Neuron (in vitro differentiated cells): Measurements from ENCODE around the gene NFKBIB.
"Not testable (repeated sequence)": the region's sequence is repeated elsewhere in the genome, so short reads cannot be mapped to it uniquely, and the experiment has no call there.

Experiments
- H2AFZ ChIP-seq: one replicate; pipeline ENCODE4 v1.6.1; 2013; ENCODE audit warnings: low read depth, mild to moderate bottlenecking, inconsistent platforms, low read length, moderate library complexity
- H3K27me3 ChIP-seq: one replicate; pipeline ENCODE4 v1.6.1; 2013; ENCODE audit warnings: low read length; ENCODE audit not compliant: insufficient read depth
- H3K36me3 ChIP-seq: one replicate; pipeline ENCODE4 v1.6.1; 2013; ENCODE audit warnings: low read length; ENCODE audit not compliant: insufficient read depth
- H3K4me1 ChIP-seq: one replicate; pipeline ENCODE4 v1.6.1; 2013; ENCODE audit warnings: low read length; ENCODE audit not compliant: insufficient read depth
- H3K4me3 ChIP-seq: 2 replicates; pipeline ENCODE4 v1.5.1; 2013; ENCODE audit warnings: mild to moderate bottlenecking, low read length, moderate library complexity
- H3K9me3 ChIP-seq: one replicate; pipeline ENCODE4 v1.6.1; 2013; ENCODE audit warnings: low read length

NFKBIB gene

GRCh38 chr19:38880076-38880881 is 19.5 kb upstream of the NFKBIB start:
- no peak overlapping the region for H3K4me3 ChIP-seq

GRCh38 chr19:38880882-38881609 is 18.7 kb upstream of the NFKBIB start:
- no peaks in the 10 kb centered on the region for H3K4me1 ChIP-seq

More at GRCh38 chr19:38880076-38880881, 19.5 kb upstream of the NFKBIB start:
- Histone ChIP-seq H3K9me3 (no peaks in the 10 kb centered on the region), H3K36me3 (peaks cover 3% of the 10 kb centered on the region), H2AFZ (no peak overlapping the region), H3K4me1 (no peaks in the 10 kb centered on the region), H3K27me3 (no peaks in the 10 kb centered on the region)

DNA sequence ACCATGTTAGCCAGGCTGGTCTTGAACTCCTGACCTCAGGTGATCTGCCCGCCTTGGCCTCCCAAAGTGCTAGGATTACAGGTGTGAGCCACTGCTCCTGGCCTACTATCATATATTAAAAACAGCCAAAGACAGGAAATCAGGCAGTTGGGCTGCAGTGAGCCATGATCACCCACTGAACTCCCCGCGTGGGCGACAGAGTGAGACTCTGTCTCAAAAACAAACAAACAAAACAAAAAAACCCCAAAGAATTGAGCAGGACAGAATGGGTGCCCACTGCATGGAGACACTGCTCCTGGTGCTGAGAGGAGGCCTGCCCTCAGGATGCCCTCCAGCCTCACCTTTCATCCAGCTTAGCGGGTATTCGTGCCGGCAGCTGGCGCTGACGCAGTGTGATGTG is 16.5 kb upstream of the NFKBIB start:
- H3K9me3 ChIP-seq = no peaks in the 10 kb centered on the region
- no peak overlapping the region for H2AFZ ChIP-seq
- H3K36me3 ChIP-seq = peaks cover 3% of the 10 kb centered on the region
- H3K27me3 ChIP-seq = no peaks in the 10 kb centered on the region
- no peaks in the 10 kb centered on the region for H3K4me1 ChIP-seq
- no peak overlapping the region for H3K4me3 ChIP-seq

More at GRCh38 chr19:38880882-38881609, 18.7 kb upstream of the NFKBIB start:
- Histone ChIP-seq H2AFZ (no peak overlapping the region), H3K9me3 (no peaks in the 10 kb centered on the region), H3K4me3 (no peak overlapping the region), H3K36me3 (peaks cover 3% of the 10 kb centered on the region), H3K27me3 (no peaks in the 10 kb centered on the region)

DNA sequence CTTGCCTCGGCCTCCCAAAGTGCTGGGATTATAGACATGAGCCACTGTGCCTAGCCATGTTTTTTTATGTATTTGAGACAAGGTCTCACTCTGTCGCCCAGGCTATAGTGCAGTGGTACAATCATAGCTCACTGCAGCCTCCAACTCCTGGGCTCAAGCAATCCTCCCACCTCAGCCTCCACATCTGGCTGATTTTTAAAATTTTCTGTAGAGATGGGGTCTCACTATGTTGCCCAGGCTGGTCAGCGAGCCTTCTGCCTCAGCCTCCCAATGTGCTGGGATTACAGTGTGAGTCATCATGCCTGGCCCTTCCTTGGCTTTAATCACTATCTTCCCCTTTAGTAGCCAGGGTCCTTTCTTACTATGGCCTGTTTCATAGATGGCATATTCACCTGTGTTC is 15.1 kb upstream of the NFKBIB start:
- not testable (repeated sequence) for H3K36me3 ChIP-seq, H3K27me3 ChIP-seq, H3K4me1 ChIP-seq, H2AFZ ChIP-seq, H3K4me3 ChIP-seq, H3K9me3 ChIP-seq

DNA sequence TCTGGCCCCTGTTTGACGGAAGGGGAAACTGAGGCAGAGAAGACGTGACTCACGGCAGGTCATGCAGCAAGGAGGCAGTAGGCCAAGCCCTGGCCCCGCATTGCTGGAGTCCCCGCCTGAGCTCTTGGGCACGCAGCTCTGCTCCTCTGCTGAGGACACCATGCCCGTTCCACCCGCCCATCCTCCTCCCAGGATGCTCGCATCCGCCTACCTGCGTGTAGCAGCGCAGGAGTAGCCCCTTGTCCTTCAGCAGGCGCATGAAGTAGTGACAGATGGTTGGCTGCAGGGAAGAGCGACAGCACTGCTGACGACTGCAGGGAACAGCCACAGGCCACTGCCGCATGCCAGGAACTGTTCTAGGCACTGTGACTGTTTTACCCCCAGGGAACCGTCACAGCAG is 10.9 kb upstream of the NFKBIB start:
- Histone ChIP-seq H3K9me3 (no peaks in the 10 kb centered on the region), H3K4me3 (no peak overlapping the region), H3K4me1 (no peaks in the 10 kb centered on the region), H3K27me3 (no peaks in the 10 kb centered on the region), H3K36me3 (peaks cover 15% of the 10 kb centered on the region), H2AFZ (no peak overlapping the region)

GRCh38 chr19:38889803-38890202 is 10.0 kb upstream of the NFKBIB start:
- H3K4me1 ChIP-seq = no peaks in the 10 kb centered on the region
- H3K27me3 ChIP-seq = no peaks in the 10 kb centered on the region
- no peaks in the 10 kb centered on the region for H3K9me3 ChIP-seq
- peaks cover 15% of the 10 kb centered on the region for H3K36me3 ChIP-seq
- H2AFZ ChIP-seq = no peak overlapping the region
- H3K4me3 ChIP-seq = no peak overlapping the region

DNA sequence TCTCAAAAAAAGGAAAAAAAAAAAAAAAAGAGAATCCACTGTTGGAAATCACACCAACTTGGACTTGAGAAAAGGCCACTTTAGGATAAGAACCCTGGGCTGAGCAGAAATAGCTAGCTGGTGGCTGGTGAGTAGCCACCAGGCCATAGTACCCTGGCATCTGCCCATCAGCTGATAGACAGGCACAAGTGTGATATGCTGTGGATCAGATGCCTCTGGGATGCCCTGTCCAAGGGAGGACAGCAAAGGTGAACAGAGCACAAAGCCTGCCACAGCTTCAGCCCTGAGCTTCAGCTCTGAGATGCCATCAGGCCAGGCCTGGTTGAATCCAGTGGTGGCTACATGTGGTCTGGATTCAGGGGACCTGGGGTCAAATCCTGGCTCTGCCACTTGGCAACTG is 9.1 kb upstream of the NFKBIB start:
- no peaks in the 10 kb centered on the region for H3K9me3 ChIP-seq
- no peaks in the 10 kb centered on the region for H3K27me3 ChIP-seq
- H3K36me3 ChIP-seq = peaks cover 15% of the 10 kb centered on the region
- no peaks in the 10 kb centered on the region for H3K4me1 ChIP-seq
- H2AFZ ChIP-seq = no peak overlapping the region
- H3K4me3 ChIP-seq = no peak overlapping the region

DNA sequence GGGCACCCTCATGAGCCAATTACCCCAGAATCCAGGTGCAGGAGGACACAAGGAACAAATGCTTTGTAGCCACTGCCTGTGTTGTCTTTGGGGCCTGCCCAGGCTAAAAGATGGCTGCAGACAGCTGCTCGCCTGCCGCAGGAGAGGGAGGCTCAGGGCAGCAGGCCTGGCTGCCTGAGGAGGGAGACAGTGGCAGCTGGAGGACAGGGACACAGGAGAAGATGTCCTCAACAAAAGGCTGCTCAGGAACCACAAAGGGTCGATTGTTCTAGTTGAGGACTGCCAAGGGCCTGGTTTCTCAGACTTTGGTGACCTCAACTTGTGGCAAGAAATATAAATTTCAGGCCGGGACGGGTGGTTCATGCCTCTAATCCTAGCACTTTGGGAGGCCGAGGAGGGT is 8.0 kb upstream of the NFKBIB start:
- Histone ChIP-seq H3K4me1 (no peaks in the 10 kb centered on the region), H2AFZ (no peak overlapping the region), H3K36me3 (peaks cover 15% of the 10 kb centered on the region), H3K27me3 (no peaks in the 10 kb centered on the region), H3K4me3 (no peak overlapping the region), H3K9me3 (no peaks in the 10 kb centered on the region)

DNA sequence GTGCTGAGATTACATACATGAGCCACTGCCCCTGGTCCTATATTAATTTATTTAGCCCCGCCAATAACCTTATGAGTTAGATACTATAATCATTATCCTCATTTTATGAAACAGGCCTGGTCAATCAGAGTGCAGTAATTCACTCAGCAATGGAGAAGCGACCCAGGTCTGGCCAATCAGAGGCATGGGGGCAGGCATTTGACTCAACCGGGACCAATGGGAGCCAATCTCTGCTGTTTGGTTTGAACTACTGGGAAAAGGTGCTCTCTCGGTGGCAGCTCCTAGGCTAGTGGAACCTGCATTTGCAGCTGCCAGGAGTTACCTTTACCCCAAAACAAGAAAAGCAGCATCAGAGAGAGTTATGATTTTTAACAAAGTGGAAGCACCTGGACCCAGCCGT is 6.9 kb upstream of the NFKBIB start:
- Histone ChIP-seq H3K36me3 (peaks cover 15% of the 10 kb centered on the region), H3K4me3 (no peak overlapping the region), H3K4me1 (no peaks in the 10 kb centered on the region), H2AFZ (no peak overlapping the region), H3K27me3 (no peaks in the 10 kb centered on the region), H3K9me3 (no peaks in the 10 kb centered on the region)

DNA sequence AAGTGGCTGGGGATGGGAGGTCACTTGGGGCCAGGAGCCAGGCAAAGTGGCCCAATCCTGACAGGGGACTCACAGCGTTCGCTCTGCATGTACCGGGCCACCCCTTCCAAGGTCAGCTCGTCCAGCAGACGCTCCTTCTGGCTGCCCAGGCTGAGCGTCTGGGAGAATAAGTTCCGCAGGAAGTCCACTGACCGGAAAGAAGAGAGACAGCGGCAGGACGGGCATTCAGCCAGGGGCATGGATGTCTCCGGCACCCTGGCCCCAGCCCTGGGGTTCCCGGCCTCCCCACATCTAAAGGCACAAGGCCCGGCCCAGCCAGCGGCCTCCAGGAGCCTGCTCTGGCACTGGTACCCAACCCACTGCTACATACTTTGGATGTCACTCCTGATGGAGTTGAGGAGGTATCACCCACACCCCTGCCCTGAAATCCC is 6.4 kb upstream of the NFKBIB start:
- no peaks in the 10 kb centered on the region for H3K27me3 ChIP-seq
- H3K9me3 ChIP-seq = no peaks in the 10 kb centered on the region
- H3K36me3 ChIP-seq = peaks cover 15% of the 10 kb centered on the region
- no peak overlapping the region for H3K4me3 ChIP-seq
- no peak overlapping the region for H2AFZ ChIP-seq
- no peaks in the 10 kb centered on the region for H3K4me1 ChIP-seq

- no peaks in the 10 kb centered on the region for H3K9me3 ChIP-seq
Observed at GRCh38 chr19:38894968-38895367, 4.8 kb upstream of the NFKBIB start.

DNA sequence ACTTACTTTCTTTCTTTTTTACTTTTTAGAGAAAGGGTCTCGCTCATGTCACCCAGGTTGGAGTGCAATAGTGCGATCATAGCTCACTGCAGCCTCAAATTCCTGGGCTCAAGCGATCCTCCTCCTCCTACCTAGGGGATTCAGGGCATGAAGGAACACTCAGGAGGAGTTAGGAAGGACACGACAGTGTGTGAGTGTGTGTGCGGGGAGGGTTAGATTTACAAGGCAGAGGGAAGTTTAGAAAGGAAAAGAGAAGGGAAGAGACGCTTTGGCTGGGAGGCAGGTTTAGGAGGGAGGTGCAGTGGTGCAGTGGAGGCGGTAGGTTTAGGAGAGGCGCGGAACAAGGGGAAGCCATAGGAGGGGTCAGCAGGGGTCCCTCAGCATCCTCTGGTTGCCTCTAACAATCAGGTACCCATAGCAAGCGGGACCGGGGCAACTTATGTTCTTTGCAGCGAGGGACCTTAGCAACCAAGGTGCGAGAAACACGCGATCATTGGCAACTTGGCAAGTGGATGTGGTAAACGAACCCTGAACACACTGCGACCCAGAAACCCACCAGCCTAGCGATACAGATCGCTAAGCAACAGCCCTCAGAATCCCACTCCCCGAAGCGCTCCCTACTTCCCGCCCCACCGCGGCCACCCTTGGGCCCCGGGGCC is 852 bp upstream of the NFKBIB start:
- H3K36me3 ChIP-seq = no peaks in the 10 kb centered on the region
- peak overlapping the region; percentile 69 for H2AFZ ChIP-seq
- peak overlapping the region; percentile 74 for H3K4me3 ChIP-seq
- H3K9me3 ChIP-seq = no peaks in the 10 kb centered on the region
- H3K27me3 ChIP-seq = no peaks in the 10 kb centered on the region
- H3K4me1 ChIP-seq = peaks cover 10% of the 10 kb centered on the region

More at GRCh38 chr19:38894968-38895367, 4.8 kb upstream of the NFKBIB start:
- Histone ChIP-seq H2AFZ (no peak overlapping the region), H3K4me3 (no peak overlapping the region), H3K4me1 (peaks cover 6% of the 10 kb centered on the region), H3K36me3 (peaks cover 2% of the 10 kb centered on the region), H3K27me3 (no peaks in the 10 kb centered on the region)

GRCh38 chr19:38900202-38900629 is 447 bp downstream of the NFKBIB start:
- peaks cover 10% of the 10 kb centered on the region for H3K4me1 ChIP-seq
- H2AFZ ChIP-seq = peak overlapping the region; percentile 81
- no peaks in the 10 kb centered on the region for H3K27me3 ChIP-seq
- no peaks in the 10 kb centered on the region for H3K36me3 ChIP-seq
- no peaks in the 10 kb centered on the region for H3K9me3 ChIP-seq
- H3K4me3 ChIP-seq = peak overlapping the region; percentile 74
